Fibroblast of pulmonary artery (primary cell): ENCODE results near the gene PRB2.
"Not testable (repeated sequence)": the region's sequence is repeated elsewhere in the genome, so short reads cannot be mapped to it uniquely, and the experiment has no call there.

Source experiments
- DNase-seq: peaks from one replicate; pipeline ENCODE4 v3.0.0-alpha.2; 2010; ENCODE audit warnings: low read depth
- H3K4me3 ChIP-seq: replicated peaks from 2 replicates; pipeline ENCODE4 v1.5.1; 2011; ENCODE audit warnings: low read depth, mild to moderate bottlenecking, control low read depth, low read length, moderate library complexity
- CTCF ChIP-seq: IDR thresholded peaks from 2 replicates; pipeline ENCODE4 v1.5.1; 2011; ENCODE audit warnings: mild to moderate bottlenecking, control low read depth, low read length, inconsistent platforms; ENCODE audit errors: missing control alignments

PRB2 gene

GRCh38 chr12:11397366-11397765 lies 2.0 kb upstream of the PRB2 start:
- H3K4me3 ChIP-seq, result no peak overlapping the region
- DNase-seq, result no peak
- TF ChIP-seq CTCF, result no peak

GRCh38 chr12:11391456-11391855 lies 3.9 kb downstream of the PRB2 start:
- H3K4me3 ChIP-seq, result not testable (repeated sequence)

GRCh38 chr12:11377420-11377819 lies 17.9 kb downstream of the PRB2 start:
- not testable (repeated sequence) for DNase-seq, H3K4me3 ChIP-seq

More at GRCh38 chr12:11391456-11391855, 3.9 kb downstream of the PRB2 start:
- DNase-seq, result not testable (repeated sequence)

- no peak for DNase-seq
- TF ChIP-seq CTCF, result no peak
Measured at GRCh38 chr12:11361151-11361550, 34.2 kb downstream of the PRB2 start.

GRCh38 chr12:11360205-11360883 lies 35.0 kb downstream of the PRB2 start:
- not testable (repeated sequence) for H3K4me3 ChIP-seq, DNase-seq

More at GRCh38 chr12:11361151-11361550, 34.2 kb downstream of the PRB2 start:
- no peak overlapping the region for H3K4me3 ChIP-seq

- DNase-seq, H3K4me3 ChIP-seq: not testable (repeated sequence)
Measured at GRCh38 chr12:11351736-11352135, 43.6 kb downstream of the PRB2 start.

- H3K4me3 ChIP-seq, result no peak overlapping the region
- DNase-seq, result no peak
Measured at GRCh38 chr12:11348439-11348838, 46.9 kb downstream of the PRB2 start.

GRCh38 chr12:11347810-11348209 lies 47.6 kb downstream of the PRB2 start:
- TF ChIP-seq CTCF, result no peak
- no peak for DNase-seq
- H3K4me3 ChIP-seq, result no peak overlapping the region

More at GRCh38 chr12:11348439-11348838, 46.9 kb downstream of the PRB2 start:
- TF ChIP-seq CTCF, result no peak

GRCh38 chr12:11344500-11344899 lies 50.9 kb downstream of the PRB2 start:
- H3K4me3 ChIP-seq, result no peak overlapping the region
- no peak for TF ChIP-seq CTCF
- no peak for DNase-seq
